Nephron (organoid): ENCODE results near the gene AQP12A.

ENCODE experiments used
- H3K27ac Mint-ChIP-seq, 3 experiments: 2 replicates each; pipeline ENCODE4 v1.8.0; 2020; ENCODE audit warnings: mixed read lengths in 3 of 3, mild to moderate bottlenecking in 2 of 3, moderate library complexity in 1 of 3
- H3K27me3 Mint-ChIP-seq: 2 replicates; pipeline ENCODE4 v1.8.0; 2021; ENCODE audit warnings: low read depth, mild to moderate bottlenecking, moderate library complexity, mixed read lengths
- H3K36me3 Mint-ChIP-seq: 2 replicates; pipeline ENCODE4 v1.8.0; 2020; ENCODE audit warnings: low read depth, mixed read lengths
- H3K4me1 Mint-ChIP-seq: 2 replicates; pipeline ENCODE4 v1.8.0; 2020; ENCODE audit warnings: mixed read lengths
- H3K4me3 Mint-ChIP-seq, 3 experiments: 2 replicates each; pipeline ENCODE4 v1.8.0; 2020; ENCODE audit warnings: mild to moderate bottlenecking in 3 of 3, mixed read lengths in 3 of 3, moderate library complexity in 2 of 3
- H3K9me3 Mint-ChIP-seq: 2 replicates; pipeline ENCODE4 v1.8.0; 2020; ENCODE audit warnings: mixed read lengths
- TF ChIP-seq, protein P1 (sequence below), 3 experiments: fragments of 200-600 bp; sonication (generic); IDR thresholded peaks; one replicate each; pipeline ENCODE4 v1.5.0; 2021; ENCODE audit warnings: antibody characterized with exemption in 3 of 3; ENCODE audit not compliant: unreplicated experiment in 3 of 3

The AQP12A gene

GRCh38 chr2:240712121-240712520 is 20.5 kb downstream of the AQP12A start:
- no peaks in the 10 kb centered on the region for H3K36me3 Mint-ChIP-seq
- H3K27me3 Mint-ChIP-seq: peaks cover 21% of the 10 kb centered on the region
- no peak overlapping the region for H3K27ac Mint-ChIP-seq
- peaks cover 10% of the 10 kb centered on the region for H3K4me1 Mint-ChIP-seq
- TF ChIP-seq, protein P1, sequence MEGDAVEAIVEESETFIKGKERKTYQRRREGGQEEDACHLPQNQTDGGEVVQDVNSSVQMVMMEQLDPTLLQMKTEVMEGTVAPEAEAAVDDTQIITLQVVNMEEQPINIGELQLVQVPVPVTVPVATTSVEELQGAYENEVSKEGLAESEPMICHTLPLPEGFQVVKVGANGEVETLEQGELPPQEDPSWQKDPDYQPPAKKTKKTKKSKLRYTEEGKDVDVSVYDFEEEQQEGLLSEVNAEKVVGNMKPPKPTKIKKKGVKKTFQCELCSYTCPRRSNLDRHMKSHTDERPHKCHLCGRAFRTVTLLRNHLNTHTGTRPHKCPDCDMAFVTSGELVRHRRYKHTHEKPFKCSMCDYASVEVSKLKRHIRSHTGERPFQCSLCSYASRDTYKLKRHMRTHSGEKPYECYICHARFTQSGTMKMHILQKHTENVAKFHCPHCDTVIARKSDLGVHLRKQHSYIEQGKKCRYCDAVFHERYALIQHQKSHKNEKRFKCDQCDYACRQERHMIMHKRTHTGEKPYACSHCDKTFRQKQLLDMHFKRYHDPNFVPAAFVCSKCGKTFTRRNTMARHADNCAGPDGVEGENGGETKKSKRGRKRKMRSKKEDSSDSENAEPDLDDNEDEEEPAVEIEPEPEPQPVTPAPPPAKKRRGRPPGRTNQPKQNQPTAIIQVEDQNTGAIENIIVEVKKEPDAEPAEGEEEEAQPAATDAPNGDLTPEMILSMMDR (IDR thresholded peaks at IDR 0.05; ENCODE audit: unreplicated experiment in 3 of 3): no peak
- no peak overlapping the region for H3K4me3 Mint-ChIP-seq
- H3K9me3 Mint-ChIP-seq: peaks cover 3% of the 10 kb centered on the region

DNA sequence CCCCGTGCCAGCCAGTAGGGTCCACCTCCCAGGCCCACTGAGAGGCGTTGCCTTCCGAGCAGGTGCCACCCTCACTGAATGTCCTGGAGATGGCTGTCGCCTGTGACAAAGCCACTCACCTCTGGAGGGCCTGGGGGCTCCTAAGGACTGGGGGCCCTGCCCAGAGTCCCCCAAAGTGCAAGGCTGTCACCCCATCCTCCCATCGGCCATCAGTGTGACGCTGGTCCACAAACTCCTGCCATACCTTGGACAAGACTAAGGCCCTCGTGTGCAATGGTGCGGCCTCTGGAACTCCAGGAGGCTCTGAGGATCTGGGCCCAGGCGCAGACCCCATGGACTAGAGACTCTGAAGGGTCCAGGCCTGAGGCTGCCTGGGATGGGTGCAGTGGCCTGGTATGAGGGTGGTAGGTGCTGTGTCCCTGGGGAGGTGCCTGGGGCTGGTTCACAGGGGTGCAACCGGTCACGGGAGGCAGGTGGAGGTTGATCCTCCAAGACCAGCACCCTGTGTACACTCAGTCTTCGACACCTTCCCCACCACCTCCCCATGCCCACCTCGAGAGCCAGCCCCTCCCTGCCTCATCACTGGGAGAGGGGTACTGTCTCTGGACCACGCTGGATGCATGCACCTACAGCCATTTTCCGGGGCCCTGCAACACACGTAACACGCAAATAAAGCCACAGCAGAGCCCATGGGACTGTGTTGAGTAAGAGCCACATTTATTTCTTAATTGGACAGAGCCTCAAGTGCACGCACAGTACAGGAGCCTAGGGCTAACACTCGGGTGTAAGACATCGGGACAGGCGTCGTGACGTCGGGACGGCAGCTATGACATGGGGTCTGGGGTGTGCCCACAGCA is 21.6 kb downstream of the AQP12A start:
- Mint-ChIP-seq H3K4me3 (no peak overlapping the region), H3K9me3 (peaks cover 2% of the 10 kb centered on the region), H3K27ac (peak overlapping the region in 1 of 3 experiments; percentile 22), H3K27me3 (peaks cover 11% of the 10 kb centered on the region), H3K36me3 (no peaks in the 10 kb centered on the region), H3K4me1 (no peaks in the 10 kb centered on the region)
- TF ChIP-seq, protein P1 (IDR thresholded peaks at IDR 0.05; ENCODE audit: unreplicated experiment in 3 of 3): no peak

DNA sequence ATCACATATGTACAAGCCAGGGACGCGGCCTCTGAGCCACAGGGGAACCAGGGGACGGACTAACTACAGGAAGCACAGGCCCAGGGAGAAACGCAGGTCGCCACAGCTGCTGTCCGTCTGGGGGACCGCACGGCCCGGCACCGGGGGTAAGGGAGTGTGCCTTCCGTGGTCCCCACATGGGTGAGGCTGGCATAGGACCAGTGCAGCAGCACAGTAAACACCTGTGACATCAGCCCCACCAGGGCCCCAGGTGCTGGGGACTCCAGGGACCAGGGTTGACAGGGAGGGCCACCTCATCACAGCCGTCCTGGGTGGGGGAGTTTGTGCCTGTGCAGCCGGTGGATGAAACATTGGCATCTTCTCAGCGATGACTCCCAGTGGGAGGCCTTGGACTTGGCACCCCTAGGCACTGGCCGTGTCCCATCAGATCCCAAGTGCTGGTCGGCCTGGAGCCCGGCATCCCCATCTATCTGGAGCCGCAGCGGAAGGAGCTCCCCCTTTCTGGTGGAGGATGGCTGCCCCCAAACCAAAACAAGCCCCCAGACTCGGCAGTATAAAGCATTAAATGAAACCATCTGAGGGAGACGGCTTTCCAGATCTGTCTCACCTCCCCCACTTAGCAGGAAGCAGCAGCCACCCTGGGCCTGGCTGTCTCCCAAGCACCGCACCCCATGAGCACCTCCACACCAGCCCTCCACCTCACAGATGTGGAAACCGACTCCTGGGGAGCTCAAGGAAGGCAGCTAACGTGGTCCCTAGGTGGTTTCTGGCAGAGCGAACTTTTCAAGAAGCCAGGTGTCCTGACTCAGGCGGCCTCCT is 22.5 kb downstream of the AQP12A start:
- Mint-ChIP-seq H3K9me3 (no peaks in the 10 kb centered on the region), H3K27me3 (peaks cover 5% of the 10 kb centered on the region), H3K27ac (peak overlapping the region in 1 of 3 experiments; percentile 42), H3K4me1 (no peaks in the 10 kb centered on the region), H3K4me3 (no peak overlapping the region), H3K36me3 (no peaks in the 10 kb centered on the region)
- TF ChIP-seq, protein P1 (IDR thresholded peaks at IDR 0.05; ENCODE audit: unreplicated experiment in 3 of 3): no peak

- Mint-ChIP-seq H3K27me3 (peaks cover 5% of the 10 kb centered on the region), H3K9me3 (no peaks in the 10 kb centered on the region), H3K4me3 (no peak overlapping the region), H3K27ac (peak overlapping the region in 1 of 3 experiments; percentile 42), H3K4me1 (no peaks in the 10 kb centered on the region), H3K36me3 (no peaks in the 10 kb centered on the region)
- TF ChIP-seq, protein P1 (IDR thresholded peaks at IDR 0.05; ENCODE audit: unreplicated experiment in 3 of 3): no peak
Observed at GRCh38 chr2:240714747-240715725, 23.4 kb downstream of the AQP12A start.

DNA sequence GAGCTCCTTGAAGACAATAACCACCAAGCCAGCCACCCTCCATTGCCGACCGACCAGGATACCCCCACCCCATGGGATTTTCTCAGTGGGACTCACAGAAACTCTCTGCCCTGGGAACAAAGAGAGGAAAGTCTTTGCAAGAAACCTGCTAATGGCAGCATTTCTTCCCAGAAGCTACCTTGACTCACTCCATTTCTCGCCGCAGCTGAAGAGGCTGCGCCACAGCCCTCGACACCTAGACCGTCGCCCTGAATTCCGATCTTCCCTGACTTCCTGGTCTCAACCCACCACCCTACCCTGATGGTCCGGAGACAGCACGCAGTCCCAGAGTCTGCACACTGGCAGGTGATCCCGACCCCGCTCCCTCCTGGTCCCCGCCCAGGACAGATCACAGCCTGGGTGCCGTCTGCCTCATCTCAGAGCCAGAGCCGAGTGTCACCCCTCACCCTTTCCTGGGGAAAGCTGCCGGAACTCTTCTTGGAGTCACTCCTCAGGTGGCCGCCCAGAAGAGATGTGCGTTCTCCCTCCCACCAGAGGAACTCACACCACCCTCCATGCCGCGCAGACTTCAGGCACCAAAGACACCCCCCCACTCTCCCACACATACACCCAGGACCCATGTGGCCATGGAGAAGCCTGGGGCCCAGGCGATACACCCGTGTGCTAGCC is 24.6 kb downstream of the AQP12A start:
- Mint-ChIP-seq H3K36me3 (no peaks in the 10 kb centered on the region), H3K4me1 (no peaks in the 10 kb centered on the region), H3K4me3 (no peak overlapping the region), H3K27ac (no peak overlapping the region), H3K9me3 (no peaks in the 10 kb centered on the region), H3K27me3 (peaks cover 9% of the 10 kb centered on the region)
- TF ChIP-seq, protein P1 (IDR thresholded peaks at IDR 0.05; ENCODE audit: unreplicated experiment in 3 of 3): no peak
